HEK293 (cell line): ENCODE results near the gene BOC.
A peak's percentile ranks its signal among the peaks of the same experiment; 100 is the strongest.

Source experiments
- CTCF ChIA-PET: fragments of 350-600 bp; formaldehyde crosslinking; extraction: SDS; loops from one replicate; lab custom pipeline; 2021; ENCODE audit warnings: antibody characterized with exemption; lab: Yijun Ruan, JAX
- POLR2A ChIA-PET: fragments of 300-600 bp; formaldehyde crosslinking; extraction: SDS; loops from one replicate; lab custom pipeline; 2020; ENCODE audit warnings: antibody characterized with exemption, inconsistent platforms; lab: Yijun Ruan, JAX
- H3K27ac ChIP-seq: fragments of 200-500 bp; sonication (Bioruptor generic); 2 replicates; pipeline ENCODE4 v1.5.1; 2014; ENCODE audit warnings: low read depth, low read length, control low read depth, inconsistent platforms; ENCODE audit errors: extremely low read depth
- H3K36me3 ChIP-seq, 2 experiments: fragments of 200-500 bp in 1 of 2; sonication (Bioruptor generic) in 1 of 2; 1 replicate in 1 of 2; 2 replicates in 1 of 2; pipeline ENCODE4 v1.5.1; 2014 to 2017; ENCODE audit warnings: inconsistent platforms in 2 of 2, low read length in 2 of 2; ENCODE audit not compliant: control insufficient read depth in 2 of 2, insufficient read depth in 1 of 2
- H3K4me1 ChIP-seq: fragments of 200-500 bp; sonication (Bioruptor generic); 2 replicates; pipeline ENCODE4 v1.5.1; 2014; ENCODE audit warnings: mild to moderate bottlenecking, low read length, inconsistent platforms; ENCODE audit not compliant: control insufficient read depth, insufficient read depth
- H3K4me3 ChIP-seq: 2 replicates; pipeline ENCODE4 v1.5.1; 2011; ENCODE audit warnings: low read depth, mild to moderate bottlenecking, control low read depth, low read length, moderate library complexity
- H3K9me3 ChIP-seq: fragments of 200-500 bp; sonication (Bioruptor generic); 2 replicates; pipeline ENCODE4 v1.5.1; 2014; ENCODE audit warnings: low read depth, low read length, inconsistent platforms; ENCODE audit not compliant: control insufficient read depth, insufficient read depth
- GLIS2 ChIP-seq: fragments of 450-650 bp; formaldehyde crosslinking; IDR thresholded peaks from 2 replicates; pipeline ENCODE4 v1.5.1; 2016; ENCODE audit warnings: missing biosample characterization, missing genetic modification characterization
- KLF10 ChIP-seq: fragments of 450-650 bp; IDR thresholded peaks from 2 replicates; pipeline ENCODE4 v1.5.1; 2018; ENCODE audit warnings: missing biosample characterization, mild to moderate bottlenecking, missing genetic modification characterization
- SETDB1 ChIP-seq: IDR thresholded peaks from one replicate; pipeline ENCODE4 v1.6.1; 2017; ENCODE audit warnings: mild to moderate bottlenecking, low read length, moderate library complexity, mixed read lengths; ENCODE audit not compliant: insufficient read length
- SP3 ChIP-seq: fragments of 450-650 bp; formaldehyde crosslinking; IDR thresholded peaks from 2 replicates; pipeline ENCODE4 v1.5.1; 2016; ENCODE audit warnings: missing biosample characterization, missing genetic modification characterization
- ZBTB17 ChIP-seq: fragments of 450-650 bp; formaldehyde crosslinking; IDR thresholded peaks from 2 replicates; pipeline ENCODE4 v1.5.1; 2016; ENCODE audit warnings: missing biosample characterization, missing genetic modification characterization
- ZFHX2 ChIP-seq: fragments of 450-650 bp; formaldehyde crosslinking; conservative IDR thresholded peaks from 2 replicates; pipeline ENCODE4 v1.5.1; 2016; ENCODE audit warnings: missing biosample characterization, missing genetic modification characterization
- ZNF10 ChIP-seq: fragments of 450-650 bp; formaldehyde crosslinking; IDR thresholded peaks from 2 replicates; pipeline ENCODE4 v1.5.1; 2017; ENCODE audit warnings: missing biosample characterization, missing genetic modification characterization
- ZNF132 ChIP-seq: fragments of 450-650 bp; formaldehyde crosslinking; IDR thresholded peaks from 2 replicates; pipeline ENCODE4 v1.5.1; 2017; ENCODE audit warnings: missing biosample characterization, missing genetic modification characterization, borderline replicate concordance
- ZNF133 ChIP-seq: fragments of 450-650 bp; formaldehyde crosslinking; IDR thresholded peaks from 2 replicates; pipeline ENCODE4 v1.5.1; 2016; ENCODE audit warnings: missing biosample characterization, missing genetic modification characterization
- ZNF148 ChIP-seq: fragments of 450-650 bp; formaldehyde crosslinking; IDR thresholded peaks from 2 replicates; pipeline ENCODE4 v1.5.0; 2017; ENCODE audit warnings: missing biosample characterization, missing genetic modification characterization, borderline replicate concordance
- ZNF184 ChIP-seq: fragments of 450-650 bp; IDR thresholded peaks from 2 replicates; pipeline ENCODE4 v1.5.1; 2018; ENCODE audit warnings: missing biosample characterization, mild to moderate bottlenecking, missing genetic modification characterization
- ZNF2 ChIP-seq: fragments of 450-650 bp; formaldehyde crosslinking; IDR thresholded peaks from 2 replicates; pipeline ENCODE4 v1.5.1; 2016; ENCODE audit warnings: missing biosample characterization, missing genetic modification characterization
- ZNF266 ChIP-seq: fragments of 450-650 bp; formaldehyde crosslinking; IDR thresholded peaks from 2 replicates; pipeline ENCODE4 v1.5.1; 2016; ENCODE audit warnings: missing biosample characterization, missing genetic modification characterization, low read depth
- ZNF350 ChIP-seq: fragments of 450-650 bp; formaldehyde crosslinking; IDR thresholded peaks from 2 replicates; pipeline ENCODE4 v1.5.0; 2017; ENCODE audit warnings: missing biosample characterization, mild to moderate bottlenecking, missing genetic modification characterization
- ZNF501 ChIP-seq: fragments of 450-650 bp; formaldehyde crosslinking; IDR thresholded peaks from 2 replicates; pipeline ENCODE4 v1.5.1; 2016; ENCODE audit warnings: missing biosample characterization, missing genetic modification characterization
- ZNF513 ChIP-seq: fragments of 450-650 bp; IDR thresholded peaks from 2 replicates; pipeline ENCODE4 v1.5.1; 2018; ENCODE audit warnings: missing biosample characterization, missing genetic modification characterization
- ZNF548 ChIP-seq: fragments of 450-650 bp; formaldehyde crosslinking; IDR thresholded peaks from 2 replicates; pipeline ENCODE4 v1.5.1; 2016; ENCODE audit warnings: missing biosample characterization, missing genetic modification characterization
- ZNF571 ChIP-seq: fragments of 450-650 bp; formaldehyde crosslinking; IDR thresholded peaks from 2 replicates; pipeline ENCODE4 v1.5.0; 2017; ENCODE audit warnings: missing biosample characterization, missing genetic modification characterization
- ZNF654 ChIP-seq: fragments of 450-650 bp; formaldehyde crosslinking; IDR thresholded peaks from 2 replicates; pipeline ENCODE4 v1.5.1; 2016; ENCODE audit warnings: low read depth, missing biosample characterization, missing genetic modification characterization
- ZNF660 ChIP-seq: fragments of 450-650 bp; IDR thresholded peaks from 2 replicates; pipeline ENCODE4 v1.5.1; 2018; ENCODE audit warnings: missing biosample characterization, mild to moderate bottlenecking, missing genetic modification characterization
- ZNF707 ChIP-seq: fragments of 450-650 bp; formaldehyde crosslinking; IDR thresholded peaks from 2 replicates; pipeline ENCODE4 v1.5.1; 2016; ENCODE audit warnings: missing biosample characterization, missing genetic modification characterization
- ZNF747 ChIP-seq: fragments of 450-650 bp; formaldehyde crosslinking; IDR thresholded peaks from 2 replicates; pipeline ENCODE4 v1.5.1; 2016; ENCODE audit warnings: missing biosample characterization, missing genetic modification characterization
- ZNF792 ChIP-seq: fragments of 450-650 bp; formaldehyde crosslinking; IDR thresholded peaks from 2 replicates; pipeline ENCODE4 v1.5.1; 2016; ENCODE audit warnings: missing biosample characterization, missing genetic modification characterization
- TF ChIP-seq, protein P1 (sequence below): fragments of 450-650 bp; formaldehyde crosslinking; IDR thresholded peaks from 2 replicates; pipeline ENCODE4; 2016; ENCODE audit warnings: missing biosample characterization, missing genetic modification characterization
- TF ChIP-seq, protein P2 (sequence below): fragments of 450-650 bp; formaldehyde crosslinking; IDR thresholded peaks from 2 replicates; pipeline ENCODE4 v1.5.1; 2017; ENCODE audit warnings: missing biosample characterization, missing genetic modification characterization
- TF ChIP-seq, protein P3 (sequence below): fragments of 450-650 bp; formaldehyde crosslinking; IDR thresholded peaks from 2 replicates; pipeline ENCODE4 v1.5.1; 2016; ENCODE audit warnings: missing biosample characterization, missing genetic modification characterization
- TF ChIP-seq, protein P4 (sequence below): fragments of 450-650 bp; IDR thresholded peaks from 2 replicates; pipeline ENCODE4 v1.5.1; 2018; ENCODE audit warnings: missing biosample characterization, mild to moderate bottlenecking, missing genetic modification characterization

The BOC gene

GRCh38 chr3:113211330-113212149 lies at the start of gene BOC:
TSS of gene BOC (plus strand) at chr3:113211557. CDS start at chr3:113249803, 38,246 bp downstream.
- CTCF ChIA-PET = interaction anchor here (0.9 kb wide), 1 partner anchor 75 kb away, joined by 3 read pairs; no protein-coding TSS in a partner anchor
- Histone ChIP-seq H3K27ac (peak within 1 kb of the TSS; percentile 95), H3K9me3 (no peaks in the 10 kb centered on the region), H3K36me3 (peaks cover 0 to 5% of the 10 kb centered on the region in 2 experiments; a peak in 1 of 3 replicates), H3K4me1 (peaks cover 4% of the 10 kb centered on the region; the same call in 1 of the 2 replicates), H3K4me3 (peak within 1 kb of the TSS; percentile 82)
- POLR2A ChIA-PET = interaction anchor here (0.5 to 1.3 kb wide), 2 partner anchors 8 to 501 kb away, joined by 3 to 4 read pairs; no protein-coding TSS in a partner anchor
- TF ChIP-seq ZNF2 (tag by site-specific recombination) (no peak; the same call in 1 of the 2 replicates), ZNF133 (tag by site-specific recombination) (peak; percentile 37; the same call in 1 of the 2 replicates), ZNF501 (tag by site-specific recombination) (no peak; the same call in none of the 2 replicates), ZNF132 (no peak), ZBTB17 (tag by site-specific recombination) (no peak), ZNF148 (tag by site-specific recombination) (no peak), ZNF548 (tag by site-specific recombination) (no peak), ZNF350 (tag by site-specific recombination) (no peak), KLF10 (tag by site-specific recombination) (no peak), SP3 (tag by site-specific recombination) (peak; percentile 44), ZNF707 (tag by site-specific recombination) (no peak), ZNF184 (tag by site-specific recombination) (no peak), ZNF747 (no peak), SETDB1 (no peak), ZNF10 (tag by site-specific recombination) (no peak), ZNF571 (tag by site-specific recombination) (no peak), ZFHX2 (tag by site-specific recombination) (peak; percentile 68), GLIS2 (tag by site-specific recombination) (peak; percentile 47; the same call in 1 of the 2 replicates), ZNF660 (0 out of 2 replicates have a peak, but pooled peaks have one; percentile 33), ZNF654 (no peak), ZNF266 (tag by site-specific recombination) (no peak), ZNF513 (peak; percentile 75), ZNF792 (no peak)
- TF ChIP-seq, protein P1, sequence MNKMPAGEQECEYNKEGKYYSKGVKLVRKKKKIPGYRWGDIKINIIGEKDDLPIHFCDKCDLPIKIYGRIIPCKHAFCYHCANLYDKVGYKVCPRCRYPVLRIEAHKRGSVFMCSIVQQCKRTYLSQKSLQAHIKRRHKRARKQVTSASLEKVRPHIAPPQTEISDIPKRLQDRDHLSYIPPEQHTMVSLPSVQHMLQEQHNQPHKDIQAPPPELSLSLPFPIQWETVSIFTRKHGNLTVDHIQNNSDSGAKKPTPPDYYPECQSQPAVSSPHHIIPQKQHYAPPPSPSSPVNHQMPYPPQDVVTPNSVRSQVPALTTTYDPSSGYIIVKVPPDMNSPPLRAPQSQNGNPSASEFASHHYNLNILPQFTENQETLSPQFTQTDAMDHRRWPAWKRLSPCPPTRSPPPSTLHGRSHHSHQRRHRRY (tag by site-specific recombination) = 0 out of 2 replicates have a peak, but pooled peaks have one; percentile 40
- TF ChIP-seq, protein P2, sequence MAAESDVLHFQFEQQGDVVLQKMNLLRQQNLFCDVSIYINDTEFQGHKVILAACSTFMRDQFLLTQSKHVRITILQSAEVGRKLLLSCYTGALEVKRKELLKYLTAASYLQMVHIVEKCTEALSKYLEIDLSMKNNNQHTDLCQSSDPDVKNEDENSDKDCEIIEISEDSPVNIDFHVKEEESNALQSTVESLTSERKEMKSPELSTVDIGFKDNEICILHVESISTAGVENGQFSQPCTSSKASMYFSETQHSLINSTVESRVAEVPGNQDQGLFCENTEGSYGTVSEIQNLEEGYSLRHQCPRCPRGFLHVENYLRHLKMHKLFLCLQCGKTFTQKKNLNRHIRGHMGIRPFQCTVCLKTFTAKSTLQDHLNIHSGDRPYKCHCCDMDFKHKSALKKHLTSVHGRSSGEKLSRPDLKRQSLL = no peak
- TF ChIP-seq, protein P3, sequence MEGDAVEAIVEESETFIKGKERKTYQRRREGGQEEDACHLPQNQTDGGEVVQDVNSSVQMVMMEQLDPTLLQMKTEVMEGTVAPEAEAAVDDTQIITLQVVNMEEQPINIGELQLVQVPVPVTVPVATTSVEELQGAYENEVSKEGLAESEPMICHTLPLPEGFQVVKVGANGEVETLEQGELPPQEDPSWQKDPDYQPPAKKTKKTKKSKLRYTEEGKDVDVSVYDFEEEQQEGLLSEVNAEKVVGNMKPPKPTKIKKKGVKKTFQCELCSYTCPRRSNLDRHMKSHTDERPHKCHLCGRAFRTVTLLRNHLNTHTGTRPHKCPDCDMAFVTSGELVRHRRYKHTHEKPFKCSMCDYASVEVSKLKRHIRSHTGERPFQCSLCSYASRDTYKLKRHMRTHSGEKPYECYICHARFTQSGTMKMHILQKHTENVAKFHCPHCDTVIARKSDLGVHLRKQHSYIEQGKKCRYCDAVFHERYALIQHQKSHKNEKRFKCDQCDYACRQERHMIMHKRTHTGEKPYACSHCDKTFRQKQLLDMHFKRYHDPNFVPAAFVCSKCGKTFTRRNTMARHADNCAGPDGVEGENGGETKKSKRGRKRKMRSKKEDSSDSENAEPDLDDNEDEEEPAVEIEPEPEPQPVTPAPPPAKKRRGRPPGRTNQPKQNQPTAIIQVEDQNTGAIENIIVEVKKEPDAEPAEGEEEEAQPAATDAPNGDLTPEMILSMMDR = peak; percentile 45
- TF ChIP-seq, protein P4, sequence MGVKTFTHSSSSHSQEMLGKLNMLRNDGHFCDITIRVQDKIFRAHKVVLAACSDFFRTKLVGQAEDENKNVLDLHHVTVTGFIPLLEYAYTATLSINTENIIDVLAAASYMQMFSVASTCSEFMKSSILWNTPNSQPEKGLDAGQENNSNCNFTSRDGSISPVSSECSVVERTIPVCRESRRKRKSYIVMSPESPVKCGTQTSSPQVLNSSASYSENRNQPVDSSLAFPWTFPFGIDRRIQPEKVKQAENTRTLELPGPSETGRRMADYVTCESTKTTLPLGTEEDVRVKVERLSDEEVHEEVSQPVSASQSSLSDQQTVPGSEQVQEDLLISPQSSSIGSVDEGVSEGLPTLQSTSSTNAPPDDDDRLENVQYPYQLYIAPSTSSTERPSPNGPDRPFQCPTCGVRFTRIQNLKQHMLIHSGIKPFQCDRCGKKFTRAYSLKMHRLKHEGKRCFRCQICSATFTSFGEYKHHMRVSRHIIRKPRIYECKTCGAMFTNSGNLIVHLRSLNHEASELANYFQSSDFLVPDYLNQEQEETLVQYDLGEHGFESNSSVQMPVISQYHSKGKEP (tag by site-specific recombination) = no peak
